Naive thymus-derived CD8-positive, alpha-beta T cell (primary cell): Measurements from ENCODE around the gene BCKDHB. TPM values are rescaled to one million over a fixed set of nuclear protein-coding genes. Genes with fewer than 3 reads are reported as not detected.

ENCODE experiments used
- ATAC-seq, 2 donors: fragments of 150-1000 bp; cut with Tn5 transposase in 1 of 2; sonication (Bioruptor Pico), chemical (Tn5 transposase) in 1 of 2; 1 replicate in 1 of 2; 2 replicates in 1 of 2; pipeline ENCODE4 v1.10.0; 2021; ENCODE audit warnings: mild to moderate bottlenecking in 2 of 2, moderate library complexity in 2 of 2
- POLR2A ChIA-PET: fragments of 350-600 bp; sonication (Branson Sonifier 250); formaldehyde crosslinking; loops from one replicate; lab custom pipeline; 2021; ENCODE audit warnings: antibody characterized with exemption; lab: Charles Lee
- DNase-seq, 10 donors: peaks; one replicate each; pipeline versions ENCODE4 v3.0.0 to v3.0.0-alpha.2; 2020 to 2022
- H3K27ac Mint-ChIP-seq, 10 donors: one replicate each; pipeline ENCODE4 v1.8.0; 2020 to 2022; ENCODE audit warnings: mild to moderate bottlenecking in 10 of 10, mixed read lengths in 10 of 10, moderate library complexity in 4 of 10, inconsistent platforms in 1 of 10
- H3K27me3 Mint-ChIP-seq, 5 donors: one replicate each; pipeline ENCODE4 v1.8.0; 2021 to 2022; ENCODE audit warnings: mixed read lengths in 5 of 5
- H3K36me3 Mint-ChIP-seq, 3 donors: one replicate each; pipeline ENCODE4 v1.8.0; 2020 to 2022; ENCODE audit warnings: mixed read lengths in 3 of 3, mild to moderate bottlenecking in 2 of 3, inconsistent platforms in 1 of 3
- H3K4me1 Mint-ChIP-seq, 4 donors: one replicate each; pipeline ENCODE4 v1.8.0; 2021 to 2022; ENCODE audit warnings: mixed read lengths in 4 of 4
- H3K4me3 Mint-ChIP-seq, 10 donors: one replicate each; pipeline ENCODE4 v1.8.0; 2020 to 2022; ENCODE audit warnings: mild to moderate bottlenecking in 10 of 10, mixed read lengths in 10 of 10, moderate library complexity in 6 of 10, inconsistent platforms in 1 of 10
- H3K9me3 Mint-ChIP-seq, 9 donors: one replicate each; pipeline ENCODE4 v1.8.0; 2020 to 2022; ENCODE audit warnings: mixed read lengths in 9 of 9, mild to moderate bottlenecking in 3 of 9, inconsistent platforms in 1 of 9, moderate library complexity in 1 of 9
- polyA plus RNA-seq, 3 donors: library from polyadenylated mRNA; unstranded; fragments of 300-500 nt; fragmentation: Illumina TruSeq; gene quantifications; one replicate each; pipeline ENCODE4 v1.2.3, GENCODE V29; 2021
- total RNA-seq, 8 experiments: library from RNA in 2 of 8; stranded (reverse) in 2 of 8; gene quantifications; one replicate each; pipeline ENCODE4 v1.2.3 and lab custom pipeline; 2021 to 2026

BCKDHB gene
- total and polyA plus RNA-seq, 5 experiments from 2014 or later, result 20.1 to 31.4 (median 24.1) TPM

DNA sequence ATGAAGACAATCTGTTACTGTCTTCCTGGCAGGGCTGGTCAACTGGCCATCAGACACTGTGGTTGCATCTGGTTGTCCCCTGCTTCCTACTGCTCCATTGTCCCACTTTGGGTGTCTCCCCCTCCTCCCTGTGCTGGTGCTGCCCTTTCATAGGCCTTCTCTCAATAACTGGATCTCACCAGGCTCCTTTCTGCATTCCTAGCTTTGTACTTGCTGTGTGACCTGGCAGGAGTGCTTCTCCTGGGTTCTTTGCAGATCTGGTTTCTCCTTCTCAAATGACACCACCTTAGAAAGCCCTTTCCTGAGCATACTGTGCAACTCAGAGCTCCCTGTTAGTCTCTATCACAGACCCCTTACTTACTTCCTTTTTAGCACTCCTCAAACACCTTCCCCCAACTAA is 223.0 kb downstream of the BCKDHB start:
- Mint-ChIP-seq H3K27ac (no peak overlapping the region), H3K27me3 (no peaks in the 10 kb centered on the region), H3K9me3 (no peaks in the 10 kb centered on the region), H3K4me3 (no peak overlapping the region), H3K36me3 (peaks cover 0 to 10% (median 10%) of the 10 kb centered on the region in 3 donors), H3K4me1 (peaks cover 0 to 7% (median 2%) of the 10 kb centered on the region in 4 donors)
- DNase-seq (no peak), ATAC-seq (no peak)
- POLR2A ChIA-PET, result no interaction called here

DNA sequence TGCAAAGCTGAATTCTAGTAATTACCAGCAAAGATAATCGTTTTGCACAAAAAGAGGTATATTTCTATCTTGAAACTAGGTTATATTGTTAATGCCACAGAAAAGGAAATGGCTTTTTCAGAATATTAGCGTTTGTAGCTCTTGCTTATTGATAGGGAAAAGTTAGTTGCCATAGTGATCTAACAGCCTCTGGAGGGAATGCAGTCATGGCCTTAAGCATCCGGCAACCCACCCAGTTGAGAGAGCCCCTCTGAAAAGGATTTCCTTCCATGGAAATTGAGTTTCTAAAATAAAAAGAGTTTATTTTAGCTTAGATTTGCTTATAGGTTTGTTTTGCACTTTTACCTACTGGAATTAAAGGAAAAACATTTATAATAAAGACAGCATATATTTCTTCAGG is 224.5 kb downstream of the BCKDHB start:
- Mint-ChIP-seq H3K36me3 (peaks cover 0 to 10% (median 7%) of the 10 kb centered on the region in 3 donors), H3K4me3 (no peak overlapping the region), H3K27me3 (no peaks in the 10 kb centered on the region), H3K9me3 (no peaks in the 10 kb centered on the region), H3K27ac (no peak overlapping the region), H3K4me1 (peaks cover 0 to 7% (median under 1%) of the 10 kb centered on the region in 4 donors)
- POLR2A ChIA-PET, result no interaction called here
- no peak for ATAC-seq
- DNase-seq, result no peak

DNA sequence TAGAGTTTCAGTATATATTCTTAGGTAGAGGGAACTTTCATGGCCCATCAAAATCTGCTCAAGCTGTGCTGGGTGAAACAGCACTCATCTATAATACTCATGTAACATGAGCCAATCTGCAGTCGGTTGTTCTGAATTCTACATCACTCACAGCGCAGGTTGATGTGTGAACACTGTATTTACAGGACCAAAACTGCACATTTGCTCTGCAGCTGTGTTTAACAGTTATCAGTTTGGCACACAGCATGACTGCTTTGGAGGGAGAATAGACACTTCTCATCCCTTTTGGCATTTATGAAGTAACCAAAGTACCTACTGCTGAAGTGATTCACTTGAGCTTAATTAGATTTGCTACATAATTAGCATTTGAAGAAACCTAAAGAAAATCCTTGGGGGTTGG is 225.1 kb downstream of the BCKDHB start:
- no peak overlapping the region for H3K27ac Mint-ChIP-seq
- no peaks in the 10 kb centered on the region for H3K27me3 Mint-ChIP-seq
- H3K4me3 Mint-ChIP-seq, result no peak overlapping the region
- H3K9me3 Mint-ChIP-seq, result no peaks in the 10 kb centered on the region
- DNase-seq, result no peak
- H3K36me3 Mint-ChIP-seq, result peaks cover 0 to 5% (median 3%) of the 10 kb centered on the region in 3 donors
- no peak for ATAC-seq
- peaks cover 0 to 7% (median under 1%) of the 10 kb centered on the region in 4 donors for H3K4me1 Mint-ChIP-seq
- POLR2A ChIA-PET, result no interaction called here

DNA sequence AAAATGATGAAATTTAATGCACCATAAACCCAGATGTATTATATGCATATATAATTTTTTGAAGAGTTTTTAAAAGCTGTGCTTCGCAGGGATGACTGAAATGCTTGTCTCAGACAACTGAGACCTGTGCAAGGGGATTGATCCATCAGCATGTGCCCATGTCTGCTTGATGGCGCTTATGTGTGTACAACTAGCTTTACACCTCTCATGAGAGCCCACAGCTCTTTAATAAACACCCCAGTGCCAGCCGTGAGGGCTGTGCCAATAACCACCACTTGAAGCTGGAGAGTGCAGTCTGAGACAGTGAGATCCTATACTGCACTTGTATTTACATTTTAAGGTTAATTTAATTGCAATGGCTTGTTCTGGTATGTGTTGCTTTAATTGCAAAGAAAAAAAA is 225.5 kb downstream of the BCKDHB start:
- Mint-ChIP-seq H3K27me3 (no peaks in the 10 kb centered on the region), H3K4me1 (peaks cover 0 to 7% (median under 1%) of the 10 kb centered on the region in 4 donors), H3K36me3 (peaks cover 0 to under 1% (median 0%) of the 10 kb centered on the region in 3 donors), H3K4me3 (no peak overlapping the region), H3K27ac (no peak overlapping the region), H3K9me3 (no peaks in the 10 kb centered on the region)
- ATAC-seq (no peak), DNase-seq (no peak)
- POLR2A ChIA-PET, result no interaction called here

DNA sequence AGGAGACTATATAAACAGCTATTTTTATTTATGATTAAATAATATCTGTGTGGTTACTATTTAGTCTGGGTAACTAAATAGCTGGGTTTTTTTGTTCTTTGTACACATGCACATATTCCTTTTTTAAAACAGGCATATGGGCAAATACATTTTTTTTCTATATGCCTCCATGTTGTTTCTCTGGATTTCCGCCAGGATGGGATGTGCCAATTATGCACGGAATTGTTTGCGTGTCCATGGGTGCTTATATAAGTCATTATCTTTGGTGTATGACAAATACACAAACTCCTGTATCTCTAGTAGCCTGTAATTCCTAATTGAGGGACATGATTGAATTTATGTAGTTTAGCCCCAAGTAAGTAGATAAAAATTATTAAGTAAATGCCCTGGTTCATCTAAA is 226.9 kb downstream of the BCKDHB start:
- ATAC-seq (no peak), DNase-seq (no peak)
- POLR2A ChIA-PET, result no interaction called here
- Mint-ChIP-seq H3K9me3 (no peaks in the 10 kb centered on the region), H3K36me3 (no peaks in the 10 kb centered on the region), H3K4me3 (no peak overlapping the region), H3K4me1 (peaks cover 0 to 12% (median 2%) of the 10 kb centered on the region in 4 donors), H3K27me3 (no peaks in the 10 kb centered on the region), H3K27ac (no peak overlapping the region)

DNA sequence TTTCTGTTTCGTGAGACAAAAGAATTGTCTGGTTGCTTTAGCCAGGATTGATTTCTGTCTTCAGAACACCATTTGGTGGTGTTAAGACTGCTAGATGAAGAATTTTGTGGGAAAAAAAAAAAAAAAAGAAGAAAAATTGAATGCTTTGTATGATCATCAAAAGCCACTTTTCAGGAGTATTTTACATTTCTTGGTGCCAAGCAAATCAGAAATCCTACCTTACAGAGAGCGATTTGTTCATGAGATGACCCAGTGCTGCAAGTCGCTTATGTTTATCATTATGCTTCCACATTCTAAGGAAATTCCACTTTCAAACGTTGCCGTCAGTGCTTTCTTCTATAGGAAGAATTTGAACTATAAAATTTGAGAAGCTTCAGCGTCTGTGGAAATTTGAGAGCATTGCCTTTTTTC is 228.7 kb downstream of the BCKDHB start:
- Mint-ChIP-seq H3K27me3 (no peaks in the 10 kb centered on the region), H3K27ac (peak overlapping the region in 1 of 10 donors; percentile 71), H3K9me3 (no peaks in the 10 kb centered on the region), H3K4me1 (peaks cover 0 to 6% (median 3%) of the 10 kb centered on the region in 4 donors), H3K36me3 (no peaks in the 10 kb centered on the region), H3K4me3 (no peak overlapping the region)
- ATAC-seq (no peak), DNase-seq (no peak)
- POLR2A ChIA-PET, result no interaction called here

DNA sequence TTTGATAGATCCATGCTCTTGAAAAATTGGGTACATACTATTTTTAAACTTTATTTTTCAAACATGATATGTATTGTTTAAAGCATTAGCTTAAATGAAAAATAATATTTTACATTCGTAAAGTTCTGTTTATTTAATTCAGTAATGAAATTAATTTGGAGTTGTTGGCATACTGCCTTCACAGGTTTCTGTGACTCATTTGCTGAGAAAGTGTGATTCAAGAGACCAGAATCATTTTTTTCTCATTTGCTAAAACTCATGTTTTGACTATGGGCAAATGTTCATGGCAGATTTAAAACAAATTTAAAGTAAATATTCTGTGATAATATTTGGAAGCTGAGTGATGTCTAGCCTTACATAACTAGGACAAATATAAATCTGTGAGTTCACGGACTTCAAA is 230.4 kb downstream of the BCKDHB start:
- ATAC-seq (no peak), DNase-seq (no peak)
- Mint-ChIP-seq H3K27me3 (no peaks in the 10 kb centered on the region), H3K36me3 (no peaks in the 10 kb centered on the region), H3K9me3 (no peaks in the 10 kb centered on the region), H3K27ac (no peak overlapping the region), H3K4me3 (no peak overlapping the region), H3K4me1 (peaks cover 0 to 6% (median 3%) of the 10 kb centered on the region in 4 donors)
- POLR2A ChIA-PET, result no interaction called here

DNA sequence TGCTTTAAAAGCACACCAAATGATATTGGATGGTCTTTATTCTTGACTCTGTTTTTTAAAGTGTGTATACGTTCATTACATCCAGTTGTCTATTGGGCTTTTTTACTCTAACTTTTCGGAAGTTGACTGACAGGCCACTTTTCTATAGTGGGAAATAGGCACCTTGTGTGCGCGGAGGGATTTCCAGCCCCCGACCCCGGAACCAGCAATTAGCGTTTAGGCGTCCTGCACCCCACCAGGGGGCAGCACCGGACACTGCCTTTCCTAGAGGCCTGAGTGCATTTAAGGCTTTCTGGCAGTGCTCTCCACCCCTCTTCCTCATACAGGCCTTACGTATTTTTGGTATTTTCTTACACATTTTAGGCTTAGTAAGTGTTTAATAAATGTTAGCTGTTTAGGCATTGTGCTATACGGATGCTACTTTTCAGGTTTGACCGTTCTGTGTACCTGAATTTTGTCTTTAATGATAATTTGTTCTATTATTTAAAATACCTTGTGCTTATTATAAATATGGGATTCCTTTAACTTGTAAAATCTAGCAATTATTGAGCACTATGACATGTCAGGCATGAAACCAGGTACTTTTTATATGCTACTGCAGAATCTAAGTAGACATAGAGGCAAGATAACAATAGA is 231.8 kb downstream of the BCKDHB start:
- peak; percentile 75 for ATAC-seq
- H3K27me3 Mint-ChIP-seq, result no peaks in the 10 kb centered on the region
- H3K36me3 Mint-ChIP-seq, result no peaks in the 10 kb centered on the region
- POLR2A ChIA-PET, result no interaction called here
- no peaks in the 10 kb centered on the region for H3K9me3 Mint-ChIP-seq
- peaks cover 0 to 6% (median 3%) of the 10 kb centered on the region in 4 donors for H3K4me1 Mint-ChIP-seq
- H3K4me3 Mint-ChIP-seq, result no peak overlapping the region
- peak; percentile 23 to 79 (median 61) for DNase-seq
- peak overlapping the region in 1 of 10 donors; percentile 9 for H3K27ac Mint-ChIP-seq

DNA sequence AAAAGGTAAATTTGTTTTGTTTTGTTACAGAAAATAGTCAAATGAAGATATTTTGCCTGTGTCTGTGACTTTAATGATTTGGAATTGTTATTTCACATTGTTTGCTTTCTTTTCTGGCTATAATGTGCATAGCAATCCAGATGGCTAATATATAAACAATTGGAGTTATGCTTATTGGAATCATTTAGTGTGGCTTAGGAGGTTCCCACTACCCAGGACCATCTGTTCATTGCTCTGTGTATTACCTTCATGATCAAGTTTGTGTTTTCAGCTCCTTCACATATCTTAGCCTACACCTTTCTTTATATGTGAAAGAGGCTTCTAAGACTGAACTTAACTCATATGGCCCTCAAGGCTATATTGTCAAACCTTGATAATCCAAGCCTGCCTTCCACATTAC is 232.9 kb downstream of the BCKDHB start:
- Mint-ChIP-seq H3K9me3 (no peaks in the 10 kb centered on the region), H3K27me3 (no peaks in the 10 kb centered on the region), H3K36me3 (no peaks in the 10 kb centered on the region), H3K4me3 (no peak overlapping the region), H3K4me1 (peaks cover 0 to 6% (median 3%) of the 10 kb centered on the region in 4 donors), H3K27ac (no peak overlapping the region)
- POLR2A ChIA-PET, result no interaction called here
- no peak for ATAC-seq
- no peak for DNase-seq

DNA sequence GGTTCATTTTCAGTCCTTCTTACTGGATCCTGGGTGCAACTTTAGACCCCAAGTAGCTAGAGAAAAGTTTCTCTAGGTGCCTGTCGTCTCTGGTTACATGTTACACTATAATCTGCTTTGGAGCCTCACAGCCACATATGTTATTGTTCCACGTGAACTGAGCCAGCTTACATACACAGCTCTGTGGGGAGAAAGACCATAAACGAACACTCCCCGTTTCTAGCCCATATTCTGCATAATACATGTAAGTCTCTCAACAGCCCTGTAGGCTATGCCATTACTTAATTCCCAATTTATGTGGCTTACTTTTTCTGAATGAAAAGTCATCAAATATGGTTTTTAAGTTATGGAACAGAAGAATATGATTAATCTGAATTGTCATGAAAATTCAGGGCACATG is 233.8 kb downstream of the BCKDHB start:
- Mint-ChIP-seq H3K27ac (no peak overlapping the region), H3K4me1 (peaks cover 0 to 6% (median 3%) of the 10 kb centered on the region in 4 donors), H3K9me3 (no peaks in the 10 kb centered on the region), H3K4me3 (no peak overlapping the region), H3K36me3 (peaks cover 0 to 2% (median 0%) of the 10 kb centered on the region in 3 donors), H3K27me3 (no peaks in the 10 kb centered on the region)
- POLR2A ChIA-PET, result no interaction called here
- ATAC-seq (no peak), DNase-seq (no peak)

DNA sequence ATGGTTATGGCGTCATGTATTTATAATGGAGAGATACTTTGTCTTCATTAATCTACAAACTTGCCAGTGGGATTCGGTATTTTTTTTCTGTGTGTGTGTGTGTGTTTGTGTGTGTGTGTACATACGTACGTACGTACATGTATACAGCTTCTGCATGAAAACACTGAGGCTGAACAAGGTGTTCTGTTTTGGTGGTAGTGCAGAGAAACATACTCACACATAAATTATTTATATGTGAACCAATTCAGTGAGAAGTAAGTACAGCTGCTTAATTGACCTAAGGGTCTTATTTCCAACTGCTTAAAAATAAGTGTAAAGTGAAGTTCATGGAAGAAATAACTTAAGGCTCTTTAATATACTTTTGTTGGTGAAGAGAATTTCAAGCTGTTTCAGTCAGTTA is 234.2 kb downstream of the BCKDHB start:
- ATAC-seq, result no peak
- Mint-ChIP-seq H3K36me3 (peaks cover 0 to 4% (median 2%) of the 10 kb centered on the region in 3 donors), H3K4me3 (no peak overlapping the region), H3K9me3 (no peaks in the 10 kb centered on the region), H3K27ac (no peak overlapping the region), H3K27me3 (no peaks in the 10 kb centered on the region), H3K4me1 (peaks cover 0 to 6% (median 3%) of the 10 kb centered on the region in 4 donors)
- DNase-seq, result no peak
- POLR2A ChIA-PET, result no interaction called here

DNA sequence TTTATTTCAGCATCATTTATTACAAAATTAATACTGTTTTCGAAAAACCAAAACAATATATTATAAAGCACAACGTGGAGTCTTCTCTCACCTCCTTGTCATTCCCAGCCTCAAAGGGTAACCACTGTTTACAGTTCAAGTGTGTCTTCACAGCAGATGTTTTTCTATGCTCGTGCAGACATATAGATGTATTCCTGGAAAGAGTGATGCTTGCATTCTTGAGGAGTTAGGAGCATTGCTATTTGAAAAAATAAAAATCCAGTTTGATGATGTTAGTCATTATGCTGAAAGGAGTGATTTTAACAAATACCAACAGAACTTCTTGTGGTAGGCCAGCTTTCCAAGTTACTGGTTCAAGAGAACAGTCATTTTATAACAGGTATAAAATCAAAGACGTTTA is 234.9 kb downstream of the BCKDHB start:
- Mint-ChIP-seq H3K4me1 (peaks cover 0 to 6% (median 3%) of the 10 kb centered on the region in 4 donors), H3K9me3 (no peaks in the 10 kb centered on the region), H3K27me3 (no peaks in the 10 kb centered on the region), H3K27ac (no peak overlapping the region), H3K36me3 (peaks cover 0 to 4% (median 2%) of the 10 kb centered on the region in 3 donors), H3K4me3 (no peak overlapping the region)
- POLR2A ChIA-PET, result no interaction called here
- ATAC-seq (no peak), DNase-seq (no peak)

DNA sequence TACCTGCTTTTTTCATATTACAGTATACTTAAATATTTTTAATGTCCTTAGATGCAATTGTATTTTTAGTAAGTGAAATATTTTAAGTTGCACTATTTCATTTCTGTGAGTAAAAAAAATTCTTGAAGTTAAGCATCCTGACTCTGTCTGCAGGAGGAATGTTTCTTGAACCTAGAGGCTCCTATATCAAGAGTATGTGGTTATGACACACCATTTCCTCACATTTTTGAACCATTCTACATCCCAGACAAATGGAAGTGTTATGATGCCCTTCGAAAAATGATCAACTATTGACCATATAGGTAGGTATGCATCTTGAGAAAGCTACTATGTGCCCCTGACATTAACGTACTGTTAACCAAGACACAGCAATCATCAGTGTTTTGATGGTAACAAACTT is 237.0 kb downstream of the BCKDHB start:
- no peaks in the 10 kb centered on the region for H3K9me3 Mint-ChIP-seq
- H3K4me1 Mint-ChIP-seq, result no peaks in the 10 kb centered on the region
- H3K27me3 Mint-ChIP-seq, result no peaks in the 10 kb centered on the region
- DNase-seq (no peak), ATAC-seq (no peak)
- no peak overlapping the region for H3K27ac Mint-ChIP-seq
- peaks cover 0 to 4% (median 2%) of the 10 kb centered on the region in 3 donors for H3K36me3 Mint-ChIP-seq
- POLR2A ChIA-PET, result no interaction called here
- H3K4me3 Mint-ChIP-seq, result no peak overlapping the region

DNA sequence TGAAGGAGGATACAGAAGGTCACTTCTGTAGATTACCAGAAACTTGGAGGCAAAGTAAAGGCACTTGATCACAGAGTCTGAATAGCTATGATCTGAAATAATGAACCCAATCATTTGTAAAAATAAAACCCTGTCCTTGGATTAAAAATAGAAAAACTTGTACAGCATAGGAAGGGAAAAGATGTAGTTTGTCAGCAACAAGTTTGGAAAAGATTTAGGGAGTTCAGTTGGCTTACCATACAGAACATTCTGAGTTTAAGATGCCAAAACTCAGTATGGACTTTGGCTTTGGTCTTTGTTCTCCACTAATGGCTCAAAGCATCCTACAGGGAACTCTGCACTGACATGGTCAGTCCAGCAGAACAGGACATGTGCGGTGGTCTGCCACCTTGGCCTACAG is 240.6 kb downstream of the BCKDHB start:
- no peaks in the 10 kb centered on the region for H3K9me3 Mint-ChIP-seq
- no peak overlapping the region for H3K4me3 Mint-ChIP-seq
- peaks cover 0 to 1% (median 0%) of the 10 kb centered on the region in 4 donors for H3K4me1 Mint-ChIP-seq
- peaks cover 0 to 6% (median 2%) of the 10 kb centered on the region in 3 donors for H3K36me3 Mint-ChIP-seq
- no peaks in the 10 kb centered on the region for H3K27me3 Mint-ChIP-seq
- H3K27ac Mint-ChIP-seq, result no peak overlapping the region
- POLR2A ChIA-PET, result no interaction called here
- DNase-seq (no peak), ATAC-seq (no peak)
